CD4-positive, alpha-beta memory T cell (primary cell): ENCODE measurements around the gene CDK15. TPM values are rescaled to one million over a fixed set of nuclear protein-coding genes. Genes with fewer than 3 reads are reported as not detected.

Source experiments
- CTCF ChIA-PET: fragments of 350-600 bp; sonication (Branson Sonifier 250); formaldehyde crosslinking; loops from one replicate; lab custom pipeline; 2021; ENCODE audit warnings: inconsistent platforms; ENCODE audit not compliant: partially characterized antibody; lab: Charles Lee
- POLR2A ChIA-PET: fragments of 350-600 bp; sonication (Branson Sonifier 250); formaldehyde crosslinking; loops from one replicate; lab custom pipeline; 2021; ENCODE audit not compliant: partially characterized antibody; lab: Charles Lee
- DNase-seq, 5 donors: peaks; one replicate each; pipeline versions ENCODE4 v3.0.0 to v3.0.0-alpha.2; 2020 to 2022; ENCODE audit warnings: mixed read lengths in 1 of 5
- H3K27ac ChIP-seq: one replicate; pipeline ENCODE4 v1.7.0; 2013; ENCODE audit warnings: low read depth, low read length
- H3K27me3 ChIP-seq: 2 replicates; pipeline ENCODE4 v1.7.0; 2013; ENCODE audit warnings: mild to moderate bottlenecking, low read length, moderate library complexity; ENCODE audit not compliant: insufficient read depth
- H3K36me3 ChIP-seq: 2 replicates; pipeline ENCODE4 v1.7.0; 2013; ENCODE audit warnings: mild to moderate bottlenecking, low read length, moderate library complexity; ENCODE audit not compliant: insufficient read depth
- H3K4me1 ChIP-seq: 2 replicates; pipeline ENCODE4 v1.7.0; 2013; ENCODE audit warnings: mild to moderate bottlenecking, low read length, moderate library complexity; ENCODE audit not compliant: insufficient read depth
- H3K4me3 ChIP-seq, 2 donors: one replicate each; pipeline ENCODE4 v1.7.0; 2013; ENCODE audit warnings: low read length in 2 of 2, mild to moderate bottlenecking in 1 of 2
- H3K9me3 ChIP-seq, 2 donors: one replicate each; pipeline ENCODE4 v1.7.0; 2013; ENCODE audit warnings: low read length in 2 of 2, control low read depth in 1 of 2; ENCODE audit not compliant: control insufficient read depth in 1 of 2
- H3K27ac Mint-ChIP-seq, 7 donors: one replicate each; pipeline ENCODE4 v1.8.0; 2020 to 2021; ENCODE audit warnings: mixed read lengths in 7 of 7, mild to moderate bottlenecking in 6 of 7, inconsistent platforms in 3 of 7, moderate library complexity in 3 of 7
- H3K27me3 Mint-ChIP-seq, 2 donors: one replicate each; pipeline ENCODE4 v1.8.0; 2020 to 2021; ENCODE audit warnings: mixed read lengths in 2 of 2
- H3K36me3 Mint-ChIP-seq, 2 donors: one replicate each; pipeline ENCODE4 v1.8.0; 2020 to 2021; ENCODE audit warnings: mixed read lengths in 2 of 2, inconsistent platforms in 1 of 2, mild to moderate bottlenecking in 1 of 2
- H3K4me1 Mint-ChIP-seq, 4 donors: one replicate each; pipeline ENCODE4 v1.8.0; 2020 to 2021; ENCODE audit warnings: mixed read lengths in 4 of 4, mild to moderate bottlenecking in 1 of 4
- H3K4me3 Mint-ChIP-seq, 8 donors: one replicate each; pipeline ENCODE4 v1.8.0; 2020 to 2021; ENCODE audit warnings: mixed read lengths in 8 of 8, mild to moderate bottlenecking in 7 of 8, moderate library complexity in 6 of 8, inconsistent platforms in 3 of 8
- H3K9me3 Mint-ChIP-seq, 8 donors: one replicate each; pipeline ENCODE4 v1.8.0; 2020 to 2021; ENCODE audit warnings: mixed read lengths in 8 of 8, mild to moderate bottlenecking in 5 of 8, inconsistent platforms in 3 of 8, moderate library complexity in 1 of 8
- intact Hi-C: fragments of 100-400 bp; cut with micrococcal nuclease; formaldehyde crosslinking; loops from one replicate; pipeline ENCODE4 v1.15.1; 2023
- polyA plus RNA-seq, 2 donors: library from polyadenylated mRNA; unstranded; fragments of 300-500 nt; fragmentation: Illumina TruSeq; gene quantifications; one replicate each; pipeline ENCODE4 v1.2.3, GENCODE V29; 2021
- total RNA-seq, 2 experiments: library from RNA; stranded (reverse); gene quantifications; one replicate each; pipeline ENCODE4 v1.2.3, GENCODE V29; 2021

CDK15 gene
- total and polyA plus RNA-seq, 4 experiments from 2014 or later, result not detected

DNA sequence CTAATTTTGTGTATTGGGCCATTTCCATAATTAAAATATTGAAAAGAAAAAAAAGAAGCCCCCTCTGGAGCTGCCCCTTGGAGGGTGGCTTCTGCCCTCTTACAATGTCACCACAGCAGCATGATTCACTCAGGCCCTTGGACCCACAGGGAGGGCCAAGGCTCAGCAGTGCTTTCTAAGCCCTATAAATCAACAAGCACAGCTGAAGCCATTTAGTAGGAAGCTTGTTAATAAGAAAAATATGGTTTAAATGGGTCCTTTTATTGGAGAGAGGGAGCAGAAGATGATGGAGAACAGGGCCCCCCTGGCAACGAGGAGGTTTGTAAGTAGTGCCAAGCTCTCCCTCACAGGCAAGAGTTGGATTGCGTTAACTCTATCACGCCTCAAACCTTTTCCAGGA, 119.7 kb downstream of the CDK15 start:
- peaks cover 0 to 2% (median 0%) of the 10 kb centered on the region in 8 donors for H3K9me3 Mint-ChIP-seq
- CTCF ChIA-PET, result interaction anchor here (1.1 kb wide), 1 partner anchor 253 kb away, joined by 3 read pairs; no protein-coding TSS in a partner anchor
- intact Hi-C loops, result no loop called here

DNA sequence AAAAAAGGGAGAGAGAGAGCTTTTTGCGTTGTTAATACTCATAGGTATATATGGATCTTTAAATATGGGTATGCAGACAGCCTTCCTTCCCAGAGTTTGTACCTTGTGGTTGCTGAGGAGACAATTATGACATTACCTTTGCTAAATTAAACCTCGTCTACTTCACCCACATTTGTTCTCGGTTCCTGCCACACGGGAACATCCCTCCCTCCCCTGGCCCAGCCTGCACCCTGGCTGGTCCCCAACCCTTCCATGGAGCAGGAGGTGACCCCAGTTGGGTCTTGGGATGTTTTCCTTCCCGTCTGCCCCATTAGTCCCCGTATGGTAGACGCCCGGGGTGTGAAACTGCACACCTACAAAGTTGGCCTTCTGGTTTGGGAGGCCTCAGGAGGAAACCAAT, 122.0 kb downstream of the CDK15 start:
- Mint-ChIP-seq H3K4me1 (no peaks in the 10 kb centered on the region), H3K27ac (no peak overlapping the region), H3K36me3 (no peaks in the 10 kb centered on the region), H3K9me3 (no peaks in the 10 kb centered on the region), H3K4me3 (no peak overlapping the region), H3K27me3 (peaks cover 9 to 19% of the 10 kb centered on the region in 2 donors)
- Histone ChIP-seq H3K4me3 (no peak overlapping the region), H3K9me3 (no peaks in the 10 kb centered on the region), H3K27ac (no peak overlapping the region), H3K4me1 (no peaks in the 10 kb centered on the region), H3K27me3 (no peaks in the 10 kb centered on the region), H3K36me3 (no peaks in the 10 kb centered on the region)
- ChIA-PET POLR2A (no interaction called here), CTCF (no interaction called here)
- intact Hi-C loops, result no loop called here
- DNase-seq, result no peak

More for the DNA sequence above, 119.7 kb downstream of the CDK15 start:
- Mint-ChIP-seq H3K27me3 (peaks cover 10 to 28% of the 10 kb centered on the region in 2 donors), H3K36me3 (no peaks in the 10 kb centered on the region), H3K4me1 (no peaks in the 10 kb centered on the region), H3K4me3 (no peak overlapping the region), H3K27ac (no peak overlapping the region)
- Histone ChIP-seq H3K4me1 (no peaks in the 10 kb centered on the region), H3K27ac (no peak overlapping the region), H3K9me3 (no peaks in the 10 kb centered on the region), H3K4me3 (no peak overlapping the region), H3K36me3 (no peaks in the 10 kb centered on the region), H3K27me3 (no peaks in the 10 kb centered on the region)
- no peak for DNase-seq
- POLR2A ChIA-PET, result no interaction called here

DNA sequence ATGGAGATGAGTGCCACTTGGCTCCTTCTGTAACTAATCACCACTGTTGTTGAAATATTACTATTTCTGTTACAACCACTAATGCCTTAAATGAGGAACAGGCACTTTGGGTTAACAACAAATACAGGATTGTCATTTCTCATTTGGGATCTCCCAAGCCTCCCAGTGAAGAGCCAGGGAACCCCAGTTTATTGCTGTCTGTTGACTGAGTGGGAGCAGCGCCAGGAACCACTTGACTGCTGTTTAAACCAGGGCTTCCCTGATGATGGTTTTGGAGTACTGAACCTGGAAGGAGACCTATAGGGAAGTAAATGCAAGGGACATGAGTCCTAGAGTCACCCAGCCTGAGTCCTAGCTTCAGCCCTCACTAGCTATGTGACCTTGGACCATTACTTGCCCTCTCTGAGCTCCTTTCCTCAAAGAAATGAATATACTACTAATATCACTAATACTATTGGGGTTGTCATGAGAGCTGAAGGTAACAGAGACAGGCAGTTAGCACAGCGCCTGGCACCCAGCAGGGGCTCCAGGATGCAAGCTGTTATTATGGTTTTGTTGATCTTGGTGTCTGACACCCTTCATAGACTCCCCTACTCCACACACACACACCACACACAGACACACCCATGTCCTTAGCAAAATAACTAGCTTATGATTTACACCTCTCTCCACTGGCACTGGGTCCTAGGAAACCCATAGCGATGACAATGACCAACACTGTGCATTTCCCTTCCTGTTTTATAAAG, 123.1 kb downstream of the CDK15 start:
- H3K4me3 ChIP-seq, result no peak overlapping the region
- no peaks in the 10 kb centered on the region for H3K9me3 ChIP-seq
- no peaks in the 10 kb centered on the region for H3K27me3 ChIP-seq
- H3K9me3 Mint-ChIP-seq, result peaks cover 0 to 2% (median 0%) of the 10 kb centered on the region in 8 donors
- ChIA-PET CTCF (no interaction called here), POLR2A (no interaction called here)
- H3K27me3 Mint-ChIP-seq, result peaks cover 11 to 15% of the 10 kb centered on the region in 2 donors
- H3K27ac ChIP-seq, result no peak overlapping the region
- DNase-seq, result no peak
- H3K4me1 ChIP-seq, result no peaks in the 10 kb centered on the region
- H3K4me3 Mint-ChIP-seq, result no peak overlapping the region
- no peak overlapping the region for H3K27ac Mint-ChIP-seq
- no peaks in the 10 kb centered on the region for H3K36me3 Mint-ChIP-seq
- intact Hi-C loops, result no loop called here
- H3K36me3 ChIP-seq, result no peaks in the 10 kb centered on the region
- H3K4me1 Mint-ChIP-seq, result no peaks in the 10 kb centered on the region

GRCh38 chr2:201930043-201930442, 123.7 kb downstream of the CDK15 start:
- no peaks in the 10 kb centered on the region for H3K36me3 ChIP-seq
- no peaks in the 10 kb centered on the region for H3K4me1 ChIP-seq
- no peak for DNase-seq
- H3K9me3 ChIP-seq, result no peaks in the 10 kb centered on the region
- Mint-ChIP-seq H3K36me3 (no peaks in the 10 kb centered on the region), H3K27ac (no peak overlapping the region), H3K27me3 (peaks cover 8 to 11% of the 10 kb centered on the region in 2 donors), H3K9me3 (peaks cover 0 to 5% (median under 1%) of the 10 kb centered on the region in 8 donors), H3K4me1 (no peaks in the 10 kb centered on the region), H3K4me3 (no peak overlapping the region)
- intact Hi-C loops, result no loop called here
- ChIA-PET CTCF (no interaction called here), POLR2A (no interaction called here)
- no peak overlapping the region for H3K27ac ChIP-seq
- H3K4me3 ChIP-seq, result no peak overlapping the region
- no peaks in the 10 kb centered on the region for H3K27me3 ChIP-seq

DNA sequence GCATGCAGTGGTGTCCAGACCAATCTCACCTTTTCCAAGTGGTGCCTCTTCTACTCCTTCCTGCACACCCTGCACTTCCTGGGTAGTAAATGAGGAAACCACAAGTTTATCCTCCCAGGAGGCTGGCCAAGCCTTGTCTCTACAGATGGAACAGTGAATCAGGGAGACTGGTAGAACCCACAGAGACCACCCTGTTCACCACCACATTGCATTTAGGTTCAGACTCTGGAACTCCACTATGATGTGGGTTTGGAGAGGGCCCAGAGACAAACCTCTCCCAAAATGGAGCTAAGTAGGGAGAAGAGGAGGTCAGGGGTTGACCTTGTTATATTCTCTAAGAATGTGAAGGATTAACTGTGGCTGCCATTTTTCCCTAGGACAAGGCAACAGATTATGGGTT, 124.5 kb downstream of the CDK15 start:
- ChIA-PET POLR2A (no interaction called here), CTCF (no interaction called here)
- Mint-ChIP-seq H3K36me3 (no peaks in the 10 kb centered on the region), H3K4me1 (no peaks in the 10 kb centered on the region), H3K27me3 (peaks cover 7 to 11% of the 10 kb centered on the region in 2 donors), H3K4me3 (no peak overlapping the region), H3K27ac (no peak overlapping the region), H3K9me3 (peaks cover 0 to 9% (median 5%) of the 10 kb centered on the region in 8 donors)
- intact Hi-C loops, result no loop called here
- H3K36me3 ChIP-seq, result no peaks in the 10 kb centered on the region
- H3K4me3 ChIP-seq, result no peak overlapping the region
- H3K27me3 ChIP-seq, result no peaks in the 10 kb centered on the region
- no peaks in the 10 kb centered on the region for H3K4me1 ChIP-seq
- H3K9me3 ChIP-seq, result no peaks in the 10 kb centered on the region
- no peak for DNase-seq
- H3K27ac ChIP-seq, result no peak overlapping the region

DNA sequence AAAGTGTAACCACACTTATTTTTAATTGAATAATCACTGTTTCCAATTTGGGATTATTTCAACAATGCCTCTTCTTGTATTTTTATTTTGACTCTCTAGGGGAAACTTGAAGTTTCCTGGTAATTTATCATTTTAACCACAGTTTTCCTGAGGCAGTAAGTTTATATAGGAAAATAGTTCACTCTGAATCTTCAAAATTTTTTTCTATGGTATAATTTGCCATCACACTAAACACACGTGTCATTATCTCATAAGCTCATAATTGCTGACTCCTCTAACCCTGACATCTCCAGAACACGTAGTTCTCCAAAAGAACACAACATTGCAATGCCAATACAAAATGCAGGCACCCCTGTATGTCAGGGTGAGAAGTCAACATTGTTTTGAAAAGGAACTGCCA, 125.1 kb downstream of the CDK15 start:
- intact Hi-C loops, result no loop called here
- ChIA-PET CTCF (no interaction called here), POLR2A (no interaction called here)
- Mint-ChIP-seq H3K4me1 (no peaks in the 10 kb centered on the region), H3K27ac (no peak overlapping the region), H3K4me3 (no peak overlapping the region), H3K9me3 (peaks cover 0 to 9% (median 5%) of the 10 kb centered on the region in 8 donors), H3K27me3 (peaks cover 9 to 11% of the 10 kb centered on the region in 2 donors), H3K36me3 (no peaks in the 10 kb centered on the region)
- no peak for DNase-seq
- Histone ChIP-seq H3K4me1 (no peaks in the 10 kb centered on the region), H3K27ac (no peak overlapping the region), H3K27me3 (no peaks in the 10 kb centered on the region), H3K4me3 (no peak overlapping the region), H3K36me3 (no peaks in the 10 kb centered on the region), H3K9me3 (no peaks in the 10 kb centered on the region)

- no peak for DNase-seq
- Mint-ChIP-seq H3K4me1 (no peaks in the 10 kb centered on the region), H3K27me3 (peaks cover 9 to 12% of the 10 kb centered on the region in 2 donors), H3K36me3 (no peaks in the 10 kb centered on the region), H3K9me3 (peaks cover 0 to 9% (median 5%) of the 10 kb centered on the region in 8 donors), H3K4me3 (no peak overlapping the region), H3K27ac (peak overlapping the region in 1 of 7 donors; percentile 11)
- ChIA-PET CTCF (no interaction called here), POLR2A (no interaction called here)
- H3K27ac ChIP-seq, result no peak overlapping the region
- intact Hi-C loops, result no loop called here
- H3K27me3 ChIP-seq, result no peaks in the 10 kb centered on the region
- no peaks in the 10 kb centered on the region for H3K36me3 ChIP-seq
- no peak overlapping the region for H3K4me3 ChIP-seq
- H3K4me1 ChIP-seq, result no peaks in the 10 kb centered on the region
- no peaks in the 10 kb centered on the region for H3K9me3 ChIP-seq
Observed at GRCh38 chr2:201931951-201932350, 125.6 kb downstream of the CDK15 start.
